NT2/D1 (cell line): Measurements from ENCODE around the gene ITGA4.

ENCODE experiments used
- DNase-seq: peaks from one replicate; pipeline ENCODE4 v3.0.0-alpha.2; 2011; ENCODE audit warnings: low read depth, low spot score
- H3K27me3 ChIP-seq: 2 replicates; pipeline ENCODE4 v1.6.0; 2011; ENCODE audit warnings: mild to moderate bottlenecking; ENCODE audit not compliant: insufficient read length, insufficient read depth
- H3K36me3 ChIP-seq: 2 replicates; pipeline ENCODE4 v1.6.1; 2011; ENCODE audit warnings: mild to moderate bottlenecking, low read length, mixed read lengths; ENCODE audit not compliant: insufficient read depth, insufficient read length
- H3K4me1 ChIP-seq: 2 replicates; pipeline ENCODE4 v1.5.1; 2011; ENCODE audit not compliant: insufficient read depth, insufficient read length
- H3K4me3 ChIP-seq: 2 replicates; pipeline ENCODE4 v1.5.1; 2011; ENCODE audit warnings: low read depth; ENCODE audit not compliant: insufficient read length
- H3K9ac ChIP-seq: 2 replicates; pipeline ENCODE4 v1.6.0; 2011; ENCODE audit warnings: low read depth; ENCODE audit not compliant: insufficient read length
- H3K9me3 ChIP-seq: 2 replicates; pipeline ENCODE4 v1.5.1; 2011; ENCODE audit warnings: mild to moderate bottlenecking, low read length; ENCODE audit not compliant: insufficient read depth
- SUZ12 ChIP-seq: IDR thresholded peaks from 2 replicates; pipeline ENCODE4 v1.6.1; 2011; ENCODE audit not compliant: insufficient read length, insufficient read depth; ENCODE audit errors: extremely low read depth
- YY1 ChIP-seq: IDR thresholded peaks from 2 replicates; pipeline ENCODE4 v1.6.1; 2011; ENCODE audit not compliant: insufficient read length, insufficient read depth
- ZNF274 ChIP-seq: IDR thresholded peaks from 2 replicates; pipeline ENCODE4 v1.6.1; 2011; ENCODE audit warnings: mild to moderate bottlenecking, low read depth, low read length

ITGA4 gene

DNA sequence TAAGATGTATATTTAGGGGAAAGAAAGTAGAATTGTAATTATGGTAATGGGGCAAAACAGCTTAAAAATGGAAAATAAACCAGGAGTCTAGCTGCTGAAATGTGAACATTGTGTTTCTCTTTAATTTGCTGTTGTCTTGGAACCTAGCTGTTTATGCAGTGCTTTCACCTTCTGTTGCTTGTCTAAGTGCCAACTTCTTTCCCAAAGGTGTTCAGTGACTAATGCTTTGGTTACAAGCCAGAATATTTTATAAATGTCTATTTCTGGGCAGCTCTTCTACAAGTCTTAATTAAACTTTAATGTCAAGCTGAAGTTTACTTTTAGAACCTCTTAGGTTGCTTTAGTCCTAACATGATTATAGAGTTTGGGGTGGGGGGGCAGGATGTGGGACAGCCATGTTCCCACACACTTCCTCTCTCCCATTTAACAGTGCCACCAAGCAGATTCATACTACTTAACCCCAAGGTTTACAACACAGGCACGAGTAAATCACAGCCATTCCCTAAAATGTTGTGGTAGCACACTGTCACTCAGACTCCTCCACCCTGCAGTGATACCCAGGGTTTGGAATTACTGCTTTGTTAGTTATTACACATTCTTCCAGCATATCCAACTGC lies 60.6 kb downstream of the ITGA4 start:
- H3K4me3 ChIP-seq = no peak overlapping the region
- no peak overlapping the region for H3K9ac ChIP-seq
- no peaks in the 10 kb centered on the region for H3K27me3 ChIP-seq
- H3K4me1 ChIP-seq = no peaks in the 10 kb centered on the region
- no peak for DNase-seq
- no peak for TF ChIP-seq ZNF274
- no peaks in the 10 kb centered on the region for H3K9me3 ChIP-seq
- no peaks in the 10 kb centered on the region for H3K36me3 ChIP-seq

DNA sequence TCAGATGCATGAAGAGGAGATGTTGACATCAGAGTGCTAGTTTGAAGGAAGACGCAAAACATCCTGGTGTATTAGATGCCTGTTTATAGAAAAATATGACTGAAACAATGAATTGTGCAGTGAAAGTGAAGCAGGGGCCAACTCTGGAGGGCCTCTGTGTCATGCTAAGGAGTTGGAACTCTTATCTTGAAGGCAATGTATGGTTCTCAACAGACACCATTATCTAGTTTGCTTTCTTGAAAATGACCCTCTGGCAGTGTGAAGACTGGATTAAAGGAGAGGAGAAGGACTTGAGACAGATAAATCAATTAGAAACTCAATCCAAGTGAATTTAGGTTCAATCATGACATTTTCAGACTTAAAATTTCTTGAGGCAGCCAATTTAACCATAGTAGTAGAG lies 63.1 kb downstream of the ITGA4 start:
- H3K9ac ChIP-seq = no peak overlapping the region
- no peaks in the 10 kb centered on the region for H3K4me1 ChIP-seq
- DNase-seq = no peak
- no peak for TF ChIP-seq SUZ12
- no peak for TF ChIP-seq YY1
- no peak for TF ChIP-seq ZNF274
- no peak overlapping the region for H3K4me3 ChIP-seq
- no peaks in the 10 kb centered on the region for H3K36me3 ChIP-seq
- H3K9me3 ChIP-seq = no peaks in the 10 kb centered on the region
- H3K27me3 ChIP-seq = no peaks in the 10 kb centered on the region

DNA sequence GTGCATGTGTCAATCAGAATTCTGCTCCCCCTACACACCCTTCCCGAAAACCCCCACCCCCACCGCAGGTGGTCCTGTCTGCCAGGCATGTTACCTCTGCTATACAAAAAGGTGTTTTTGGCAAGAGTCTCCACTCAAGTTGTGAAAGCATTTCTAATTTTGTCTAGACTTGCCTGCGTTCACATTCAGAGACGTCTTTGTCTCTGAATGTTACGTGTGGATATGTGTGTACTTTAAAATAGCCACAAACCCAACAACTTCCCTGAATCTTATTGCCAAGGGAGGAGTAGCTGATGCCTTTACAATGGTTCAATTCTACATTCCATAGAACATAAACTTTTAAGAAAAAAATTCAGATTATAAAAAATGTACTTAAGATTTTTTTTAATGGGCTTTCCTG lies 66.6 kb downstream of the ITGA4 start:
- H3K4me1 ChIP-seq = no peaks in the 10 kb centered on the region
- H3K9ac ChIP-seq = no peak overlapping the region
- no peaks in the 10 kb centered on the region for H3K27me3 ChIP-seq
- no peak overlapping the region for H3K4me3 ChIP-seq
- no peaks in the 10 kb centered on the region for H3K9me3 ChIP-seq
- no peaks in the 10 kb centered on the region for H3K36me3 ChIP-seq
- DNase-seq = no peak
- TF ChIP-seq ZNF274 = no peak

- Histone ChIP-seq H3K36me3 (no peaks in the 10 kb centered on the region), H3K27me3 (no peaks in the 10 kb centered on the region), H3K9me3 (no peaks in the 10 kb centered on the region), H3K9ac (no peak overlapping the region), H3K4me3 (no peak overlapping the region), H3K4me1 (no peaks in the 10 kb centered on the region)
- TF ChIP-seq ZNF274 (no peak), YY1 (no peak), SUZ12 (no peak)
- DNase-seq = no peak
Observed at GRCh38 chr2:181526014-181526413, 68.8 kb downstream of the ITGA4 start.

- DNase-seq = no peak
- no peaks in the 10 kb centered on the region for H3K36me3 ChIP-seq
- no peak overlapping the region for H3K9ac ChIP-seq
- no peaks in the 10 kb centered on the region for H3K27me3 ChIP-seq
- TF ChIP-seq ZNF274 (no peak), YY1 (no peak), SUZ12 (no peak)
- no peaks in the 10 kb centered on the region for H3K9me3 ChIP-seq
- no peak overlapping the region for H3K4me3 ChIP-seq
- H3K4me1 ChIP-seq = no peaks in the 10 kb centered on the region
Observed at GRCh38 chr2:181527058-181527457, 69.9 kb downstream of the ITGA4 start.

DNA sequence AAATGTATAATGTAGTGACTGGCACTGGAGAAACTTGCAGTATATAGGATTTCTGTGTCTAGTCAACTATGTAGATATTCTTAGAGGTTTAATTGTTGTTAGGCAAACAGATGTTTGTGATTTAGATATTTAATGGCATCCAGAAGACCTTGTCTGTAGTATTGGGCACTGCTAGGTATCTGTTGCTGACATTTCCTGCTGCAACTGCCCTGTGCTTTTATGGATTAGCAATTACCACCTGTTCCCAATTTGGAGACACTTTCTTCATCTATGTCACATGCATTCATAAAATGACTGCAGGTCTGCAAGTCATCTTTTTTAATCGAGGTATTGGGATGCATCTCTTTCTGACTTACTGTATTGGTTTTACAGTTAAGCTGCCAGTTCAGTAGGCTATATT lies 71.3 kb downstream of the ITGA4 start:
- Histone ChIP-seq H3K27me3 (no peaks in the 10 kb centered on the region), H3K9me3 (no peaks in the 10 kb centered on the region), H3K4me1 (no peaks in the 10 kb centered on the region), H3K9ac (no peak overlapping the region), H3K4me3 (no peak overlapping the region), H3K36me3 (no peaks in the 10 kb centered on the region)
- no peak for DNase-seq
- TF ChIP-seq YY1 = no peak
- no peak for TF ChIP-seq SUZ12
- no peak for TF ChIP-seq ZNF274

DNA sequence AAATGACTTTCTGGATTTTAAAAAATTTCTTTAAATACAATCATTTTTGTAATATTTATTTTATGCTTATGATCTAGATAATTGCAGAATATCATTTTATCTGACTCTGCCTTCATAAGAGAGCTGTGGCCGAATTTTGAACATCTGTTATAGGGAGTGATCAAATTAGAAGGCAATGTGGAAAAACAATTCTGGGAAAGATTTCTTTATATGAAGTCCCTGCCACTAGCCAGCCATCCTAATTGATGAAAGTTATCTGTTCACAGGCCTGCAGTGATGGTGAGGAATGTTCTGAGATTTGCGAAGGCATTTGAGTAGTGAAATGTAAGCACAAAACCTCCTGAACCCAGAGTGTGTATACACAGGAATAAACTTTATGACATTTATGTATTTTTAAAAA lies 79.5 kb downstream of the ITGA4 start:
- H3K9me3 ChIP-seq = no peaks in the 10 kb centered on the region
- no peak for DNase-seq
- no peaks in the 10 kb centered on the region for H3K27me3 ChIP-seq
- no peaks in the 10 kb centered on the region for H3K36me3 ChIP-seq
- no peak overlapping the region for H3K4me3 ChIP-seq
- no peak overlapping the region for H3K9ac ChIP-seq
- H3K4me1 ChIP-seq = no peaks in the 10 kb centered on the region
- TF ChIP-seq YY1 (no peak), SUZ12 (no peak), ZNF274 (no peak)

- H3K9me3 ChIP-seq = no peaks in the 10 kb centered on the region
- no peaks in the 10 kb centered on the region for H3K27me3 ChIP-seq
- H3K4me1 ChIP-seq = no peaks in the 10 kb centered on the region
- no peaks in the 10 kb centered on the region for H3K36me3 ChIP-seq
- TF ChIP-seq ZNF274 = no peak
- no peak overlapping the region for H3K9ac ChIP-seq
- H3K4me3 ChIP-seq = no peak overlapping the region
- DNase-seq = no peak
Observed at GRCh38 chr2:181540421-181540820, 83.2 kb downstream of the ITGA4 start.
